Astrocyte of the hippocampus (primary cell): ENCODE results near the gene MALT1.

Source experiments
- DNase-seq: peaks from one replicate; pipeline ENCODE4 v3.0.0; 2011; ENCODE audit warnings: low read depth, low spot score

MALT1 gene

GRCh38 chr18:58653814-58654509 lies 17.3 kb upstream of the MALT1 start:
- DNase-seq: peak; percentile 54

GRCh38 chr18:58654896-58655614 lies 16.2 kb upstream of the MALT1 start:
- DNase-seq: no peak

GRCh38 chr18:58657081-58657480 lies 14.2 kb upstream of the MALT1 start:
- DNase-seq: no peak

- DNase-seq: no peak
These were observed 13.8 kb upstream of the MALT1 start for GRCh38 chr18:58657494-58657893.

DNA sequence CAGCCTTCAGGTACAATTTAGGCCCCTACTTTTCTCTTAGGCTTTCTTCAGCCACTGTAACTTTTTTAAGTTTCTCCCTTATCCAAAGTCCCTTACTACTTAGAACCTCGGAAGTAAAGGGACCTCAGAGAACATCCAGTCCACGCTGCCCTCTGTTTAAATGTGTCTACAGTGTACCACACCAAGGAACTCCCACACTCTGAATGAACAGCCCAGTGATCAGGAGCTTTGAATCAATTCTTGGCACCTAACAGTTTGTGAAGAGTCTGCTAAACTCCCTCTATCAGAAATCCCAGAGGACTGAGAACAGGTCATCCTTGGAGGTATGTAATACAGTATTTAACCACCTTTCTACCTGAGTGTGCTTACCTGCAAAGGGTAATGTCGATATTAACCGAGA lies 11.6 kb upstream of the MALT1 start:
- DNase-seq: no peak

DNA sequence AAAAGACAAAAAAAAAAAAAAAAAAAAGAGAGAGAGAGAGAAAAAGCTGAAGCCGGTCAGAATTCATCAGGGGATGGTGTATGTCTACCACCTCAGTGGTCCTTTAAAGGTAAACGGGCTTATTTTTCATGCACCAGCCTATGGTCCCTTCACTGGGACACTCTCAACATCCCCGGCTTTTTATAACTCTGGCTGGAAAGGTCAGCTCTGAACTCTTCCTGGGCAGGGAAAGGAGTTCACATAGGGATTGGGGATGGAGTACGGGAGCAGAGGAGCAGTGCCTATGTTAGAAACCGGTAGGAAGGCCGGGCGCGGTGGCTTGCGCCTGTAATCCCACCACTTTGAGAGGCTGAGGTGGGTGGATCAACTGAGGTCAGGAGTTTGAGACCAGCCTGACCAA lies 10.3 kb upstream of the MALT1 start:
- no peak for DNase-seq

DNA sequence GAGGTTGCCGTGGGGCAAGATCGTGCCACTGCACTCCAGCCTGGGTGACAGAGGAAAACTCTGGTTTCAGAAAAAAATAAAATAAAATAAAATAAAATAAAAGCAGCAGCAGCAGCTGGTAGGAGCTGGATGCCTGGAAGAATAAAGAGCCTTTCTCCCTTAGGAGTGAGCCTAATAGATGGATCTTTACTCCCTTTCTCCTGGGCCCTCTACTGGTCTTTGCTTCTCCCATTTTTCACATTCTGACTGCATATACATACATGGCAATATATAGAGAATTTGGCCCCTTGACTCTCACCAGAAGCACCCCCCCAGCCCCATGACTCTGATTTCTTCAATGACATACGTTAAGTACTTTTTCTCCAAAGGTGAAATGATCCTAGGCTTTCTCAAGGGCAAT lies 9.8 kb upstream of the MALT1 start:
- peak; percentile 27 for DNase-seq

- no peak for DNase-seq
These were observed 9.1 kb upstream of the MALT1 start for GRCh38 chr18:58662118-58662517.

DNA sequence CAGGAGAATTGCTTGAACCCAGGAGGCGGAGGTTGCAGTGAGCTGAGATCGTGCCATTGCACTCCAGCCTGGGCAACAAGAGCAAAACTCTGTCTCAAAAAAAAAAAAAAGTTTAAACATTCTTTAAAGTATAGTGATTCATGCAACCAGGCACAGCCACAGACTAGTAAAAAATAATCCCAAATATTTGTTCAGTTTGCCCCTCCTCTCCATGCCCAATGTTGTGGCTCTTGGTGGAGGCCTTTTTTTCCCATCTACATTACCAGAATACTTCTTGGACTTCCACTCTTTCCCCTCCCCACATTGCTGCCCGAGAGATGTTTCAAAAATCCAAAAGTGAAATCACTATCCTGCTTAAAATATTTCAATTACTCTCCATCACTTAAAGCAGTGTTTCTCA lies 5.1 kb upstream of the MALT1 start:
- DNase-seq: peak; percentile 30

- DNase-seq: no peak
These were observed 3.1 kb upstream of the MALT1 start for GRCh38 chr18:58668211-58668610.

DNA sequence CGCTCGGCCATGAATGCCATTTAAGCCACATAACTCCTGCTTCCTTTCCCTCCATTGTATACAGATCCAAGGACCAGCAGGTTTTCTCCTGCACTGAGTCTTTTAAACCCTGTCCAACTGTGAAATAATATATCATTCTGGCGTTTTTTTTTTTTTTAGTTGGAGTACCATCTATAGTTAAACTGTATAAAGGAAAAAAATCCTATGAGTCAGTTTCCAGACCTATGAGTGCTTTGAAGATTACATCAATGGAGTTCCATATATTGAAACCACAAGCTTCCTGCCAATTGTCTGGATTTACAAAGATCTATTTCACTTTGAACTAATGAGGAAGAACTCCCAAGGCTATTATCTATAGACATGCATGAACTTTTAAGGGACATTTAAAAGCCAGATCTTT lies 2.4 kb upstream of the MALT1 start:
- no peak for DNase-seq

DNA sequence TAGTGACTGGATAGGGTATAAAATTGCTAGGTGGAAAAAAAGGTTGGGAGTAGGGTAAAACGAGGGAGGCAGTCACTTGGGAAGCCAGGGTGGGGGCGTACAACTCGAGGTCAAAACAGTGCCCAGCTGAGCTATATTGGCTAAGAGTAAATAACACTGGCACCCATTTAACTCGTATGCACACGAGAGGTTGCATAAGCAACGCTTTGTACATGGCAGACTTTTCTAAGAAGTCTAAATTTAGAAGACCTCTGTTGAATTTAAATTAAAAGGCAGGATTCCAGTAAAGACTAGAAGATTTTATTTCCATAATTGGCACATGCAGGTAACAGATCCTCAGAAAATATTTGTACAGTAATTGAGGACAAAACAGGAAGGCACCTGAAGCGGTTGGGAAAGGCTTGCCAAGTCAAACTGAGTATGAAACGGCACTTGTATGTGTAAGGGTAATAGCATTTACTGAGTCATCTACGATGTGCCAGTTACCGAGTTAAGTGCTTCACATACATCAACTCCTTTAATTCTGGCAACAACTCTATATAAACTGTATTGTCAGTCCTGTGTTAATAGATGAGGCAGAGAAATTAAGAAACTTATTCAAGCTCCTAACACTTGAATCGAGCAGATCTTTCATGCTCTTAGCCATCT lies 1.4 kb upstream of the MALT1 start:
- peak; percentile 70 for DNase-seq

GRCh38 chr18:58670404-58671110 lies 708 bp upstream of the MALT1 start:
- DNase-seq: peak; percentile 64

DNA sequence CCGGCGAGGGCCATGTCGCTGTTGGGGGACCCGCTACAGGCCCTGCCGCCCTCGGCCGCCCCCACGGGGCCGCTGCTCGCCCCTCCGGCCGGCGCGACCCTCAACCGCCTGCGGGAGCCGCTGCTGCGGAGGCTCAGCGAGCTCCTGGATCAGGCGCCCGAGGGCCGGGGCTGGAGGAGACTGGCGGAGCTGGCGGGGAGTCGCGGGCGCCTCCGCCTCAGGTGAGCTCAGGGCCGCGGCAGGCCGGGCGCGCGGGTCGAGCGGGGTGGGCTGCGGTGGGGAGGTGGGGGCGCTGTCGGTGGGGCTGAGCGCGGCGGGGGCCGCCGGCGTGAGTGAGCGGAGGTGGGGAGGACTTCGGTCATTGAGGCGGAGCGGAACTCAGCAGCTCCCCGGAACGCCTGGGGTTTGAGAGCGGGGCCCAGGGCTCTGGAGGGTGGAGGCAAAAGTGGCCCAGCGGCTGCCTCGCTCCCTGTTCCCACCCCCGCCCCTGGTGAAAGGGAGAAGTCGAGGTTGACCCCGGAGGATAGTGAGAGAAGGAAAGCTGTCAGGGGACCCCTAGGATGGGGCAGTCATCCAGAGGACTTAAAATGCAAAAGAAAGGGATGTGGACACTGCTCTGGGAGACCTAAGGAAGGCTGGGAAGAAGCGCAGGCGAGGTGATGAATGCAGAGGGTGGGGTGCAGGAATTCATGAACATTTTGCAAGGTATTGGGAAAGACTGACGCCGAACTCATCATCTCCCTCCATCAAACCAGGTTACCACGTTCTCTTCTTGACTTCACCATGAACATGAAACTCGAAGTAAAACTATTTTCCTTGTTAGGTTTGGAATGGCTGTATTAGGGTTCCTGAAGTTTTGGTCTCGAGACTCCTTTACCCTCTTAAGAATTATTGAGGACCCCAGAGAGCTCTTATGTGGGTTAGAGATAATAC lies 633 bp downstream of the MALT1 start:
- no peak for DNase-seq

GRCh38 chr18:58674159-58674558 lies 2.9 kb downstream of the MALT1 start:
- DNase-seq: no peak

DNA sequence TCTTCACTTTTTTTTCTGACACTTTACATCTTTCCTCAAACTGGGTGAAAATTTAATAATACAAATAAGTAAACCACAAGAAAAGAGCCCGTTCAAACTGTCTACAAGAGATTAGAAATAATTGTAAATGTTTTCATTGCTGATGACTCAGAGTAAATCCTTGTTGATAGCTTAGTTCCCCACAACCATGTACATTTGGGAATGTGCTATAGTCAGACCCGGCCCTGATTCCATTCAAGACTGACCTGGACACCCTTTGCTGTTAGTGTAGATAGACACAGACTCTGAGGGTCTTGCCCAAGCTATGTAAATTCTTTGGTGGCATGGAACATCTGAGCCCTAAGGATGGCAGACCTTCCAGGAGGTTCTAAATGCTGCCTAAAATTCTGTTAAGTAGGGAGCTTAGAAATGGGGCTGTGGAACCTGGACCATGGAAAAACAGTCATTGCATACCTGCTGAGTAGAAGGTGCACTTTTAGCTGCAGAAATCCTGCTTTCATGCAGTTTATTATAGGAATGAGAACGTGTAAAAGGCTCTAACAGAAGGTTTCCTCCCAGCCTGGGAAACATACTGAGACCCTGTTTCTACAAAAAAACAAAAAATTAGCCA lies 3.7 kb downstream of the MALT1 start:
- peak; percentile 63 for DNase-seq

DNA sequence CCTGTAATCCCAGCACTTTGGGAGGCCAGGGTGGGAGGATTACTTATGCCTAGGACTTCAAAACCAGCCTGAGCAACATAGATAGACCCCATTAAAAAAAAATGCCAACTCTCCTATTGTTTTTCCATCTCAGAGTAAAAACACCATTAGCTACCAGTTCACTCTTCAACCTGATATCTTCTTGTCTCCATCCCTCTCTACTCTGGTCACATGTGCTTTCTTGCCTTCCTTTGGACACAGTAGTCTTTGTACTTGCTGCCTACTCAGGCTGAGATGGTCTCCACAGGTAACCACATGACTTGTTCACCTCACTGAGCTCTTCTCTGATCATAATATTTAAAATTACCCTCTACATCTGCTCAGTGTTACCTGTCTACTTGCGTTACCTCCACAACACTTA lies 5.0 kb downstream of the MALT1 start:
- DNase-seq: no peak

DNA sequence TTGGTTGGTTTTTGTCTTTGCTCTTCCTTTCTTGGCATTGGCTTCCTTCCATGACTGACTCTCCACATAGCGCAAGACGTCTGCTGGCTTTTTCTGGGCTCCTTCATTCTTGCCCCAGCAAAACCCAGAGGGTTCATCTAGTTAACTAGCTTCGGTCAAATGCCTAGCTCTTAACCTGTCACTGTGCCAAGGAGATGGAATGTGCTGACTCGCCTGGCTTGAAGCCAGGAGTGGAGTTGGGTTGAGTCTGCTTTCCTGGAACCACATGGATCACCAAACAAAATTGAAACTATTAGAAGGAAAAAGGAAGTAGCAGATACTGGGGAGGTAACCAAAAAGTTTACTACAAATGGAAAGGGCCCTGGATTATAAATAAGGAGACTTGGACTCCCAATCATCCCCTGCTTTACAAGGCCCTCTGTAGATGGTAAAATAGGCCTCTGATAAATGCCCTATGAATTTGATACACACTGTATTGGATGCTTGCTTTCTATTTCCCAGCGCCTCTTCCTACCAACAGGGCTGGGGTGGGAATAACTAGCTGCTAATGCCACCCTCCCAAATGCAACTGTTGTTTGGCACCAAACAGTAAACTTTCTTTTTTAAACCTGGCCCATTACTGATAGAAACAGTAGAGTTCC lies 11.3 kb downstream of the MALT1 start:
- DNase-seq: peak; percentile 95

- no peak for DNase-seq
These were observed 16.6 kb downstream of the MALT1 start for GRCh38 chr18:58687871-58688308.

- no peak for DNase-seq
These were observed 19.0 kb downstream of the MALT1 start for GRCh38 chr18:58690259-58690658.
